SJSA1 (cell line): ENCODE measurements around the gene GBP3. TPM values are rescaled to one million over a fixed set of nuclear protein-coding genes. Genes with fewer than 3 reads are reported as not detected.
"Not testable (repeated sequence)": the region's sequence is repeated elsewhere in the genome, so short reads cannot be mapped to it uniquely, and the experiment has no call there.

ENCODE experiments used
- DNase-seq, 2 experiments: peaks; one replicate each; pipeline ENCODE4 v3.0.0-alpha.2; 2015 to 2020; ENCODE audit warnings: low spot score in 2 of 2, low read depth in 1 of 2
- H3K27ac ChIP-seq: fragments of 250-450 bp; sonication (Bioruptor Pico); 2 replicates; pipeline ENCODE4 v1.5.1; 2020; ENCODE audit warnings: mild to moderate bottlenecking, moderate library complexity
- H3K27me3 ChIP-seq: fragments of 250-450 bp; sonication (Bioruptor Pico); replicated peaks from 2 replicates; pipeline ENCODE4 v1.5.1; 2020; ENCODE audit warnings: mild to moderate bottlenecking, moderate library complexity
- H3K36me3 ChIP-seq: fragments of 250-450 bp; sonication (Bioruptor Pico); 2 replicates; pipeline ENCODE4 v1.5.1; 2020; ENCODE audit warnings: mild to moderate bottlenecking
- H3K4me1 ChIP-seq: fragments of 250-450 bp; sonication (Bioruptor Pico); replicated peaks from 2 replicates; pipeline ENCODE4 v1.6.1; 2021; ENCODE audit warnings: mild to moderate bottlenecking
- H3K4me3 ChIP-seq: fragments of 250-450 bp; sonication (Bioruptor Pico); 2 replicates; pipeline ENCODE4 v1.5.1; 2020; ENCODE audit warnings: mild to moderate bottlenecking
- H3K9me3 ChIP-seq: fragments of 250-450 bp; sonication (Bioruptor Pico); replicated peaks from 2 replicates; pipeline ENCODE4 v1.5.1; 2020; ENCODE audit warnings: mild to moderate bottlenecking
- total RNA-seq: library from RNA; depleted of rRNA; stranded (reverse); fragments of >200 nt; shearing (Covaris generic); gene quantifications from 2 replicates; pipeline ENCODE4 v1.2.3, GENCODE V29; 2014

The GBP3 gene
- total RNA-seq, 1 experiment from 2014 or later, result 37.2 TPM

GRCh38 chr1:89018318-89018717, 4.3 kb downstream of the GBP3 start:
- not testable (repeated sequence) for H3K9me3 ChIP-seq, H3K27me3 ChIP-seq, H3K4me3 ChIP-seq, DNase-seq, H3K27ac ChIP-seq, H3K4me1 ChIP-seq
- peaks cover 55% of the 10 kb centered on the region for H3K36me3 ChIP-seq

- Histone ChIP-seq H3K9me3 (no peaks in the 10 kb centered on the region), H3K4me3 (no peak overlapping the region), H3K36me3 (peaks cover 87% of the 10 kb centered on the region), H3K4me1 (no peaks in the 10 kb centered on the region), H3K27ac (no peak overlapping the region), H3K27me3 (no peaks in the 10 kb centered on the region)
- no peak for DNase-seq
Observed at GRCh38 chr1:89008511-89008910, 14.2 kb downstream of the GBP3 start.

- no peaks in the 10 kb centered on the region for H3K9me3 ChIP-seq
- no peak for DNase-seq
- no peak overlapping the region for H3K4me3 ChIP-seq
- no peaks in the 10 kb centered on the region for H3K4me1 ChIP-seq
- H3K27ac ChIP-seq, result no peak overlapping the region
- no peaks in the 10 kb centered on the region for H3K27me3 ChIP-seq
- peaks cover 68% of the 10 kb centered on the region for H3K36me3 ChIP-seq
Observed at GRCh38 chr1:89005286-89006151, 17.1 kb downstream of the GBP3 start.

GRCh38 chr1:89002176-89002575, 20.5 kb downstream of the GBP3 start:
- not testable (repeated sequence) for H3K27ac ChIP-seq, H3K9me3 ChIP-seq, H3K27me3 ChIP-seq, H3K4me3 ChIP-seq, H3K4me1 ChIP-seq, DNase-seq
- peaks cover 37% of the 10 kb centered on the region for H3K36me3 ChIP-seq

- Histone ChIP-seq H3K4me3 (no peak overlapping the region), H3K4me1 (no peaks in the 10 kb centered on the region), H3K27me3 (no peaks in the 10 kb centered on the region), H3K36me3 (peaks cover 31% of the 10 kb centered on the region), H3K27ac (no peak overlapping the region), H3K9me3 (no peaks in the 10 kb centered on the region)
- DNase-seq, result no peak
Observed at GRCh38 chr1:89001510-89001909, 21.2 kb downstream of the GBP3 start.

GRCh38 chr1:88998716-88999115, 23.9 kb downstream of the GBP3 start:
- Histone ChIP-seq H3K27me3 (no peaks in the 10 kb centered on the region), H3K36me3 (peaks cover 8% of the 10 kb centered on the region; the same call in 1 of the 2 replicates), H3K27ac (no peak overlapping the region), H3K4me1 (no peaks in the 10 kb centered on the region), H3K4me3 (no peak overlapping the region), H3K9me3 (no peaks in the 10 kb centered on the region)
- peak in 1 of 2 experiments; percentile 41 for DNase-seq

- H3K4me1 ChIP-seq, result peaks cover 10% of the 10 kb centered on the region
- DNase-seq, result no peak
- H3K4me3 ChIP-seq, result no peak overlapping the region
- H3K9me3 ChIP-seq, result no peaks in the 10 kb centered on the region
- H3K27ac ChIP-seq, result no peak overlapping the region
- H3K36me3 ChIP-seq, result peaks cover 35% of the 10 kb centered on the region
- H3K27me3 ChIP-seq, result no peaks in the 10 kb centered on the region
Observed at GRCh38 chr1:88990426-88990825, 32.2 kb downstream of the GBP3 start.

GRCh38 chr1:88985692-88986091, 37.0 kb downstream of the GBP3 start:
- no peak for DNase-seq
- H3K9me3 ChIP-seq, result no peaks in the 10 kb centered on the region
- no peaks in the 10 kb centered on the region for H3K27me3 ChIP-seq
- H3K4me3 ChIP-seq, result no peak overlapping the region
- no peak overlapping the region for H3K27ac ChIP-seq
- peaks cover 23% of the 10 kb centered on the region for H3K4me1 ChIP-seq
- peaks cover 55% of the 10 kb centered on the region for H3K36me3 ChIP-seq

- Histone ChIP-seq H3K27me3 (no peaks in the 10 kb centered on the region), H3K27ac (0 out of 2 replicates have a peak overlapping the region, but pooled peaks have one; percentile 35)
Observed at GRCh38 chr1:88985032-88985431, 37.6 kb downstream of the GBP3 start.

GRCh38 chr1:88984569-88984968, 38.1 kb downstream of the GBP3 start:
- DNase-seq, result no peak

More at GRCh38 chr1:88985032-88985431, 37.6 kb downstream of the GBP3 start:
- DNase-seq, result peak; percentile 61 to 64
- Histone ChIP-seq H3K9me3 (no peaks in the 10 kb centered on the region), H3K36me3 (peaks cover 52% of the 10 kb centered on the region), H3K4me1 (peaks cover 24% of the 10 kb centered on the region), H3K4me3 (no peak overlapping the region)

GRCh38 chr1:88983791-88984559, 38.7 kb downstream of the GBP3 start:
- H3K4me1 ChIP-seq, result peaks cover 34% of the 10 kb centered on the region
- H3K27ac ChIP-seq, result no peak overlapping the region
- no peaks in the 10 kb centered on the region for H3K27me3 ChIP-seq
- no peaks in the 10 kb centered on the region for H3K9me3 ChIP-seq
- DNase-seq, result peak in 1 of 2 experiments; percentile 46
- H3K4me3 ChIP-seq, result no peak overlapping the region
- H3K36me3 ChIP-seq, result peaks cover 56% of the 10 kb centered on the region

More at GRCh38 chr1:88984569-88984968, 38.1 kb downstream of the GBP3 start:
- Histone ChIP-seq H3K9me3 (no peaks in the 10 kb centered on the region), H3K4me3 (no peak overlapping the region), H3K36me3 (peaks cover 55% of the 10 kb centered on the region), H3K4me1 (peaks cover 29% of the 10 kb centered on the region), H3K27ac (no peak overlapping the region), H3K27me3 (no peaks in the 10 kb centered on the region)

GRCh38 chr1:88982055-88982454, 40.6 kb downstream of the GBP3 start:
- Histone ChIP-seq H3K27ac (no peak overlapping the region), H3K9me3 (no peaks in the 10 kb centered on the region), H3K4me1 (peaks cover 37% of the 10 kb centered on the region), H3K4me3 (no peak overlapping the region), H3K36me3 (peaks cover 48% of the 10 kb centered on the region), H3K27me3 (no peaks in the 10 kb centered on the region)
- no peak for DNase-seq

GRCh38 chr1:88981506-88981905, 41.2 kb downstream of the GBP3 start:
- not testable (repeated sequence) for H3K27ac ChIP-seq, H3K27me3 ChIP-seq, DNase-seq, H3K4me3 ChIP-seq, H3K9me3 ChIP-seq
- peaks cover 37% of the 10 kb centered on the region for H3K4me1 ChIP-seq
- peaks cover 43% of the 10 kb centered on the region for H3K36me3 ChIP-seq

GRCh38 chr1:88980870-88981269, 41.8 kb downstream of the GBP3 start:
- peaks cover 41% of the 10 kb centered on the region for H3K36me3 ChIP-seq

More at GRCh38 chr1:88980870-88981269, 41.8 kb downstream of the GBP3 start:
- no peaks in the 10 kb centered on the region for H3K27me3 ChIP-seq
- peaks cover 36% of the 10 kb centered on the region for H3K4me1 ChIP-seq
- H3K9me3 ChIP-seq, result no peaks in the 10 kb centered on the region
- DNase-seq, result no peak
- no peak overlapping the region for H3K4me3 ChIP-seq
- H3K27ac ChIP-seq, result no peak overlapping the region
